ENCODE data around the gene ADGRB2.

Gene ADGRB2

GRCh38 chr1:31803610-31804009 is 39.5 kb upstream of the ADGRB2 start:
- TF ChIP-seq, protein P1, sequence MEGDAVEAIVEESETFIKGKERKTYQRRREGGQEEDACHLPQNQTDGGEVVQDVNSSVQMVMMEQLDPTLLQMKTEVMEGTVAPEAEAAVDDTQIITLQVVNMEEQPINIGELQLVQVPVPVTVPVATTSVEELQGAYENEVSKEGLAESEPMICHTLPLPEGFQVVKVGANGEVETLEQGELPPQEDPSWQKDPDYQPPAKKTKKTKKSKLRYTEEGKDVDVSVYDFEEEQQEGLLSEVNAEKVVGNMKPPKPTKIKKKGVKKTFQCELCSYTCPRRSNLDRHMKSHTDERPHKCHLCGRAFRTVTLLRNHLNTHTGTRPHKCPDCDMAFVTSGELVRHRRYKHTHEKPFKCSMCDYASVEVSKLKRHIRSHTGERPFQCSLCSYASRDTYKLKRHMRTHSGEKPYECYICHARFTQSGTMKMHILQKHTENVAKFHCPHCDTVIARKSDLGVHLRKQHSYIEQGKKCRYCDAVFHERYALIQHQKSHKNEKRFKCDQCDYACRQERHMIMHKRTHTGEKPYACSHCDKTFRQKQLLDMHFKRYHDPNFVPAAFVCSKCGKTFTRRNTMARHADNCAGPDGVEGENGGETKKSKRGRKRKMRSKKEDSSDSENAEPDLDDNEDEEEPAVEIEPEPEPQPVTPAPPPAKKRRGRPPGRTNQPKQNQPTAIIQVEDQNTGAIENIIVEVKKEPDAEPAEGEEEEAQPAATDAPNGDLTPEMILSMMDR (IDR thresholded peaks at IDR 0.05): no peak

- TF ChIP-seq, protein P1 (IDR thresholded peaks at IDR 0.05): no peak
These were observed 38.3 kb upstream of the ADGRB2 start for GRCh38 chr1:31802190-31803150.

DNA sequence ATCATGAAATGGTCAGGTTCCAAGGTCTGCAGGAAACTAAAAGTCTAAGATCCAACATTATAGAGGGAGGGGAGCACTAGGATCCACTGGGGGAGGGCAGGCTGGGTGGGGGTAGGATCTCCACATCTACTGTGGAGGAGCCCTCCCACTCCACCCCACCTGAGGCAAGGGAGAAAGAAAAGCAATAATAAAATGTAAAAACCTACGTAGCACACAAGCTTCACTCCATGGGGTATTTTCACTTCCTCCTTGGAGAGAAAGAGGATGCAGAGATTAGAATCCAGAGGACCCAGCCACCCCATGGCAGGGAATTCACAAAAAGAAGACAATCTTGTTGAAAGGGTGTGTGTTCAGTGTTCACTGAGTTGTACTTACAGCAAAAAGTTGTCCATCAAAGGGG is 37.3 kb upstream of the ADGRB2 start:
- TF ChIP-seq, protein P1 (IDR thresholded peaks at IDR 0.05): no peak

- TF ChIP-seq, protein P1 (IDR thresholded peaks at IDR 0.05): no peak
These were observed 36.5 kb upstream of the ADGRB2 start for GRCh38 chr1:31800674-31800967.

DNA sequence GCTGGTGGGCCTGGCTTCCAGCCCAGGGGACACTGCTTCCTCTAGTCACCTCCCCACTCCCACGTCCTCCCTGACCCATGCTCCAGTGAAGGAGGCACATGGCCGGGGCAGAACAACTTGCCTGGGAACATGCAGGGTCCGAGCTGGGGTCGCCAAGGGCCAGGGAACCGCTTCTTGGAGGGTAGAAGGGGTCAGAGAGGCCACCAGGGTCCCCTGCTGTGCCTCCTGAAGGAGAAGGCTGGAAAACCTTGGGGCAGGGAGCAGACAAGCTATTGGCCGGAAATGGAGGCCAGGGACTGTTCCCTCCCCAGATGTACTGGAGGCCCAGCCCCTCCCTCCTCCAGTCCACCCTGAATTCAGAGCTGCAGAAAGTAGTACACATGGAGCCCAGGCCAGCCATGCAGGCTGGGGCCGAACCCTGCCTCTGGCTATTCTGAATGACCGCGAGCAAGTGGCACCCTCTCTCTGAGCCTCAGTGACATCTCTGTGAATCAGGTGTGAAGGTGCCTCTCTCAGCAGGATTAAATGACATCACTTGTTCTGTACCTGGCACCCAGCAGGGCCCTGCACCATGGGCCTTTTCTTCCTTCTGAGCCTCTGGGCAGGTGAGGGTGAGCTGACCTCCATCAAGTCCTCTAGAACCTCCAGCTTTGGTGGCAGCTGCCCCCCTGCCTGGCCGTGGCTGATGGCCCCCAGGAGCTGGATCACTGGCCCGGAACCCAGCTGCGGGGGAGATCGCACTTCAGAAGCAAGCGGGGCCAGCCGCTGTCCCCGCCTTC is 35.9 kb upstream of the ADGRB2 start:
- TF ChIP-seq, protein P1 (IDR thresholded peaks at IDR 0.05): no peak

DNA sequence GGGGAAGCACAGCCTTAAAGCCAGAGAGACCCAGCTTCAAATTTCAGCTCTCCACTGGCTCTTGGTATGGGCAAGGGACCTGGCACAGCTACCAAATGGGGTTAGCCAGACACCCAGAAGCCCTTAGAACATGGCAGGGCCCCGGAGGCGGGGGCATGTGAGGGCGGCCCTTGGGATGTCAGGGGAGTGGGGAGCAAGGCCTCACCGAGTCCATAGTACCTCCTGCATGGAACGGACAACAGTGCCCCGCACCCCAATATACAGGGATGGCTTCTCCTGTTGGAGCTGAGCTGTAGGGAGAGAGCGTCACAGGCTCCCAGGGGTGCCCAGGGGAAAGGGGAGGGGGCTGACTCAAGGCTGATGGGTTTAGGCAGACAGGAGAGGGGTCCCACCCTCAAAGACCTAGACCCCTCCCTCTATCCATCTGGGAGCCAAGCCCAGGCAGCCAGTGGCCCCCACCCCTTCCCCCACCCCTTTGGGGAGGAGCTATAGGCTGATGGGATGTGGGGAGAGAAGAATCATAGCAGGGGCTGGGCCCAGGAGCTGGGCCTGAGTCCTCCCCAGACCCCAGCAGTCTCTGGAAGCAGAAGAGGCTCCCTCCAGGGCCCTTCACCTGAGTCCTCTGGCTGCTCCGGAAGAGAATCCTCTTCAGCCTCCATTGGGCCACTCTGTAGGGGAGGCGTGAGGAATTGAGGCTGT is 35.2 kb upstream of the ADGRB2 start:
- TF ChIP-seq, protein P1 (IDR thresholded peaks at IDR 0.05): no peak

DNA sequence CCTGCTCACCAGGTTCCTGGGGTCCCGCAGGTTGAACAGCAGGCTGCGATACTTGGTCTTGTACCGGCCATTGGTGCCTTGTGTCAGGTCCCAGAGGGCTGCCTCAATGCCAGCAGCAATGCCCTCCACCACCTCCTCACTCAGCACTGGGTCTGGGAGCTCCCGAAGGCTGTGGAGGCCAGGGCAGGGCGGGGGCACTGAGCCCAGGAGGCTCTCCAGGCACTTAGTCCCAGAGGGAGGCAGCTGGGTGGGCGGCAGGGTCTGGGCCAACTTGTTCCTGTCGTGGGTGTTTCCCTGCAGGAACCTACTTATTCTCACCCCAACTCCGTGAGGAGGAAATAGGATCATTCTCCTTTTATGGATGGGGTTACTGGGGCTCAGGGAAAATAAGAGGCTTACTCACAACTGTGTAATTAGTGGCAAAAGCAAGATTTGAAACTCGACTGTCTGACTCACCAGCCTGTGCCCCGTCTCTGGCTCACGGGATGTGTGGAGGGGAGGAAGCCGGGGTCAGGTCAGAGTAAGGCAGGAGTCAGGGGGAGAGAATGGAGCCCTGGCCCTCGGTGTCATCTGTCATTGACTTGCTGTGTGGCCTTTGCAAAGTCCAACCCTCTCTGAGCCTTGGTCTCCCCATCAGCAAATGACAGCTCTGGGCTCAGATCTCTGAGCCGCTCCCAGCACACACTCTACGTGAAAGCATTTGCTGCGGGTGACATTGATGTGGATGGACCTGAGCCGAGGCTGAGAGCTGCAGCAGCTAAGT is 34.5 kb upstream of the ADGRB2 start:
- TF ChIP-seq, protein P1 (IDR thresholded peaks at IDR 0.05): no peak
